NK-92 treated with Interleukin-12 subunit alpha and Interleukin-12 subunit beta, amount 100 ng/mL, for 24 hours (cell line): ENCODE data around the gene NCLN.
"Not testable (repeated sequence)": the region's sequence is repeated elsewhere in the genome, so short reads cannot be mapped to it uniquely, and the experiment has no call there.

Experiments
- DNase-seq: peaks from one replicate; lab custom pipeline; 2025; lab: John Stamatoyannopoulos, UW

NCLN gene

GRCh38 chr19:3198901-3199700, 13.4 kb downstream of the NCLN start:
- no peak for DNase-seq

- DNase-seq = no peak
Measured at GRCh38 chr19:3201072-3201700, 15.5 kb downstream of the NCLN start.

GRCh38 chr19:3201911-3202310, 16.2 kb downstream of the NCLN start:
- no peak for DNase-seq

GRCh38 chr19:3202346-3202745, 16.6 kb downstream of the NCLN start:
- no peak for DNase-seq

GRCh38 chr19:3202895-3203294, 17.2 kb downstream of the NCLN start:
- not testable (repeated sequence) for DNase-seq

- no peak for DNase-seq
Measured at GRCh38 chr19:3203805-3204645, 18.3 kb downstream of the NCLN start.

GRCh38 chr19:3204646-3205275, 19.0 kb downstream of the NCLN start:
- no peak for DNase-seq

GRCh38 chr19:3206216-3206953, 20.7 kb downstream of the NCLN start:
- DNase-seq = no peak

- no peak for DNase-seq
Measured at GRCh38 chr19:3207461-3208242, 21.9 kb downstream of the NCLN start.

GRCh38 chr19:3208317-3209207, 22.8 kb downstream of the NCLN start:
- no peak for DNase-seq

GRCh38 chr19:3210347-3211017, 24.8 kb downstream of the NCLN start:
- peak; percentile 23 for DNase-seq

GRCh38 chr19:3211191-3211590, 25.5 kb downstream of the NCLN start:
- no peak for DNase-seq

GRCh38 chr19:3213159-3213558, 27.4 kb downstream of the NCLN start:
- no peak for DNase-seq

- DNase-seq = no peak
Measured at GRCh38 chr19:3216874-3217273, 31.1 kb downstream of the NCLN start.

- DNase-seq = no peak
Measured at GRCh38 chr19:3220576-3220975, 34.8 kb downstream of the NCLN start.

- DNase-seq = not testable (repeated sequence)
Measured at GRCh38 chr19:3221576-3221975, 35.8 kb downstream of the NCLN start.

- no peak for DNase-seq
Measured at GRCh38 chr19:3222709-3223108, 37.0 kb downstream of the NCLN start.

GRCh38 chr19:3224346-3225168, 38.8 kb downstream of the NCLN start, which contains the start of gene CELF5:
Gene CELF5, plus strand, starts transcription at chr19:3224661. Its CDS starts 79 bp downstream, at chr19:3224740.
- no peak for DNase-seq
